GDM1 (cell line): ENCODE results near the gene SMPD1.
"Not testable (repeated sequence)": the region's sequence is repeated elsewhere in the genome, so short reads cannot be mapped to it uniquely, and the experiment has no call there.

Source experiments
- DNase-seq: peaks from one replicate; lab custom pipeline; 2025; lab: John Stamatoyannopoulos, UW

SMPD1 gene

GRCh38 chr11:6388748-6389147 lies 1.5 kb upstream of the SMPD1 start:
- DNase-seq: no peak

- no peak for DNase-seq
These were observed 620 bp downstream of the SMPD1 start for GRCh38 chr11:6390718-6391469.

DNA sequence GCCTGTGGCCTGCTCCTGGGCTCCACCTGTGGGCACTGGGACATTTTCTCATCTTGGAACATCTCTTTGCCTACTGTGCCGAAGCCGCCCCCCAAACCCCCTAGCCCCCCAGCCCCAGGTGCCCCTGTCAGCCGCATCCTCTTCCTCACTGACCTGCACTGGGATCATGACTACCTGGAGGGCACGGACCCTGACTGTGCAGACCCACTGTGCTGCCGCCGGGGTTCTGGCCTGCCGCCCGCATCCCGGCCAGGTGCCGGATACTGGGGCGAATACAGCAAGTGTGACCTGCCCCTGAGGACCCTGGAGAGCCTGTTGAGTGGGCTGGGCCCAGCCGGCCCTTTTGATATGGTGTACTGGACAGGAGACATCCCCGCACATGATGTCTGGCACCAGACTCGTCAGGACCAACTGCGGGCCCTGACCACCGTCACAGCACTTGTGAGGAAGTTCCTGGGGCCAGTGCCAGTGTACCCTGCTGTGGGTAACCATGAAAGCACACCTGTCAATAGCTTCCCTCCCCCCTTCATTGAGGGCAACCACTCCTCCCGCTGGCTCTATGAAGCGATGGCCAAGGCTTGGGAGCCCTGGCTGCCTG lies 1.4 kb downstream of the SMPD1 start:
- DNase-seq: no peak

DNA sequence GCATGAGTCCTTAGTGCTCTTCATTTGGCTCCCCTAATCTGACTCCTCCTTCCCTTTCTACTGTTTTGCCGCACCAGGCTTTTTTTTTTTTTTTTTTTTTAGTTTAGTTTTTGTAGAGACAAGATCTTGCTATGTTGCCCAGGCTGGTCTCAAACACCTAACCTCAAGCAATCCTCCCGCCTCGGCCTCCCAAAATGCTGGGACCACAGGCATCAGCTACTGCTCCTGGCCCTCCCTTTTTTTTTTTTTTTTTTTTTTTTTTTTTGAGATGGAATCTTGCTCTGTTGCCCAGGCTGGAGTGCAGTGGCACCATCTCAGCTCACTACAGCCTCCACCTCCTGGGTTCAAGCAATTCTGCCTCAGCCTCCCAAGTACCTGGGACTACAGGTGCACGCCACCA lies 2.0 kb downstream of the SMPD1 start:
- DNase-seq: not testable (repeated sequence)

DNA sequence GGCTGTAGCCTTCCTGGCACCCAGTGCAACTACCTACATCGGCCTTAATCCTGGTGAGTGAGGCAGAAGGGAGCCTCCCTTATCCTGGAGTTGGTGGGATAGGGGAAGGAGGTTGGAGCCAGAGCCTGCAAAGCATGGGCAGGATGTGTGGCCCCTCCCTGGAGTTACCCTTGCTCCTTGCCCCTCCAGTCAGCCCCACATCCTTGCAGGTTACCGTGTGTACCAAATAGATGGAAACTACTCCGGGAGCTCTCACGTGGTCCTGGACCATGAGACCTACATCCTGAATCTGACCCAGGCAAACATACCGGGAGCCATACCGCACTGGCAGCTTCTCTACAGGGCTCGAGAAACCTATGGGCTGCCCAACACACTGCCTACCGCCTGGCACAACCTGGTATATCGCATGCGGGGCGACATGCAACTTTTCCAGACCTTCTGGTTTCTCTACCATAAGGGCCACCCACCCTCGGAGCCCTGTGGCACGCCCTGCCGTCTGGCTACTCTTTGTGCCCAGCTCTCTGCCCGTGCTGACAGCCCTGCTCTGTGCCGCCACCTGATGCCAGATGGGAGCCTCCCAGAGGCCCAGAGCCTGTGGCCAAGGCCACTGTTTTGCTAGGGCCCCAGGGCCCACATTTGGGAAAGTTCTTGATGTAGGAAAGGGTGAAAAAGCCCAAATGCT lies 3.9 kb downstream of the SMPD1 start:
- DNase-seq: no peak

DNA sequence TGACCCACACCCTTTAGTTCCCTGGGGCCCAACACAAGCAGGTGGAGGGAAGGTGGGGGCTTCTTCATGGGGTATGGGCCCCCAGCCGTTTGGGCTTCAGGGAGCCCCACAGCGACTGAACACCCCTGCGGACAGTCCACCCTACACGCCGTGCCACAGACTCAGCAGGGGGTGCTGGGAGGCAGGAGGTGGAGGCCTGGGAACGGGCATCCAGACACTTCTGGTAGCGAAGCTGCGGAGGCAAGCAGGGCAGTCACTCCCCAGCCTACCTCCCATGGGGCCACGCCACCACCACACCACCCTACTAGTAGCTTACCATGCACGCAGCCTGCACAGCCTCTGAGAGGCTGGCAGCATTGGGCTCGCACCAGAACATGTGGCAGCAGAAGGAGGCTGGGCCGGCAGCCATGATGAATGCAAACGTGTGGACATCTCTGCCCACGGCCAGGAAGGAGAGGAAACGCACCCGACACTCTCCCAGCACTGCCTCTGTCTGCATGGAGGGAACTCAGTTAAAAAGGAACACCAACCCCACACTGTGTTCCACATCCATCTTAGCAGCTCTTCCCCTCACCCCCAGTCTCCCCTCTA lies 5.3 kb downstream of the SMPD1 start:
- DNase-seq: no peak

DNA sequence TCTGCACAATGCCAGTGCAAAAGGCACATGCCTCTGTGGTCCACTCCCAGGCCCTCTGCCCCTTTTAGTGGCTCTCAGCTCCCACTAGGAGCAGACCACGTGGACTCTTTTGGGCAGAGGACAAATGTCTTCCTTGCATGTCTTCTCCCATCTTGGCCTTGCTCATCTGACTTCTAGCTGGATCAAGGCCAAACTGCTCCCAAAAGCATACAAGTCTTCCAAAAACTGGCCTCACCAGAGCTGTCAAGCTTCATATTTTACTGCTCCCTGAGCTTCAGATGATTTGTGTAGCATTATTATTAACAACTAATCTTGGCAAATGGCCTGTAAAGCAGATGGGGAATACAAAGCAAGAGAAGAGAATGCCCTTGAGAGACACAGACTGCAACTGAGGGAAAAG lies 6.9 kb downstream of the SMPD1 start:
- no peak for DNase-seq

GRCh38 chr11:6397636-6398035 lies 7.4 kb downstream of the SMPD1 start:
- DNase-seq: no peak

GRCh38 chr11:6400431-6401345 lies 10.4 kb downstream of the SMPD1 start:
- no peak for DNase-seq

GRCh38 chr11:6401464-6401863 lies 11.2 kb downstream of the SMPD1 start:
- DNase-seq: no peak

DNA sequence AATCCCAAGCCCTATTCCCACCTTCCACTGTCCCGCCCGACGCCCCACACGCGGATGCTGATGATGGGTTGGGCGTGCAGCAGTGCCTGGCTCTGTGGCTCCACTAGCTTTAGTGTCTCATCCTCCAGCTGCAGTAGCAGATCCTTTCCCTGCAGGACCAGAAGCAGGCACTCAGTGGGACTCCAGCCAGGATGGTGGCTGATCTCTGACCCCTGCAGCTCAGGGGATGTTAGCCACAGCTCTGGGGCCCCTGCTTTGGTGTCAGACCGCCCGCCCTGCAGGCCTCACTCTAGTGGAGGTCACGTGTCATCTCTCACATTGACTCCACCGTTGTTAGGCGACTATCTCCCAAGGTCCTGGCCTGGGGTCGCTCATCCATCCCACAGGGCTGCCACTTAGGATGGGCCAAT lies 11.8 kb downstream of the SMPD1 start:
- DNase-seq: no peak

GRCh38 chr11:6402561-6402981 lies 12.3 kb downstream of the SMPD1 start:
- DNase-seq: peak; percentile 48

- DNase-seq: no peak
These were observed 13.3 kb downstream of the SMPD1 start for GRCh38 chr11:6403539-6403938.

DNA sequence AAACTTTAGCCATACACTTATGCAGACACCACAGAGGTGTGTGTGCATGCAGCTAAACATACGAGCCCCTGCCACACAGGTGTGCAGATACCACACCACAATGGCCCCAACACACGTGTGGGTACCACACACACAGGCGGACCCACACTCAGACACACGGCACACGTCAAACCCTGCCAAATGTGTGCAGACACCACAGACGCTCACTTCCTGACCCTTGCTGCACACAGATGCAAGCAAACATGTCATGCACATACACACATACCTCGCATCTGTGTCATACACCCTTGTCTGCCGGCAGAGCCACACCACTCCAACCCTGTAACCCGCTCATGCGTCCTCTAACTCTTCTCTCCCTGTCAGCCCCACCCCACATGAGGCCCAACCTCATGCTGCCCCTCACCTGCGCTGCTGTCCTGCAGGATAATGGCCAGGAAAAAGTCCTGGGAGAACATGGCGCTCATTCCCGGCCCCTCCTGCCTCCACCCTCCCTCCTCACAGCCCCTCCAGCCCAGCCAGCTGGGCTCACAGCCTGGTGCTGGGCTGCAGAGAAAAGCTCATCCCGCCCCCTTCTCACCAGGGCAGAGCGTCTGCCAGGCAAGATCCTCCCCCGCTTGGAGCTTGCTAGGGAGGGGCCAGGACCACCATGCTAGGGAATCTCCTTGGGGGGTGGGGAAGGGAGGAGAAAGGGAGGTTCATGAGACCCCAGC lies 14.2 kb downstream of the SMPD1 start:
- no peak for DNase-seq

DNA sequence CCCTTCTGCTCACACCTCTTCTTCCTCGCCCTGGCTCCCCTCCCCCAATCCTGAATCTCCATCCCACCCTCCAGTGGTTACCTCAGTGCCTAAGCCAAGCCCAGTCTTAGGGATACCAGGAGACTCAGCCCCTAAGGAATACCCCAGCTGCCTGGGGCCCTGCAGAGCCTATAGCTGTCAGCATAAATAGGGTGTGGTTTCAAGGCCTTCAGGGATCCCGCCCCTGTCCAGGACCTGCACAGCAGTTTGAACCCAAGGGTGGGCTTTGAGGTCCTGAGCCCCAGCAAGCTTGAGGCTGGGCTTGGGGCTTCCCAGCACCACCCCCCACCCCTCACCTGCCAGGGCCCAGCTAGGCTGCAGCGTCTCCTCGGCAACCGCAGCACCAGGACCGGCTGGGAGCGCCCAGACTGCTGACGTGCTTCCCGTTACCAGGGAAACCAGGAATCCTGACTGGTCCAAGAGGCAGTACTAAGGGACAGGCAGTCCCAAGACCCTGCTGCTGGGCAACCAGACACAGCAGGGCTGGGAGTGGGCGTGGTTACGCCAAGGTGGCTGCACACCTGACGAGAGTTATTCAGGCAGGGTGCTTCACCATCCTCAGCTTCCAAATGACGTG lies 14.9 kb downstream of the SMPD1 start:
- DNase-seq: no peak

GRCh38 chr11:6405846-6406245 lies 15.6 kb downstream of the SMPD1 start:
- DNase-seq: no peak

- no peak for DNase-seq
These were observed 16.1 kb downstream of the SMPD1 start for GRCh38 chr11:6406370-6406769.

DNA sequence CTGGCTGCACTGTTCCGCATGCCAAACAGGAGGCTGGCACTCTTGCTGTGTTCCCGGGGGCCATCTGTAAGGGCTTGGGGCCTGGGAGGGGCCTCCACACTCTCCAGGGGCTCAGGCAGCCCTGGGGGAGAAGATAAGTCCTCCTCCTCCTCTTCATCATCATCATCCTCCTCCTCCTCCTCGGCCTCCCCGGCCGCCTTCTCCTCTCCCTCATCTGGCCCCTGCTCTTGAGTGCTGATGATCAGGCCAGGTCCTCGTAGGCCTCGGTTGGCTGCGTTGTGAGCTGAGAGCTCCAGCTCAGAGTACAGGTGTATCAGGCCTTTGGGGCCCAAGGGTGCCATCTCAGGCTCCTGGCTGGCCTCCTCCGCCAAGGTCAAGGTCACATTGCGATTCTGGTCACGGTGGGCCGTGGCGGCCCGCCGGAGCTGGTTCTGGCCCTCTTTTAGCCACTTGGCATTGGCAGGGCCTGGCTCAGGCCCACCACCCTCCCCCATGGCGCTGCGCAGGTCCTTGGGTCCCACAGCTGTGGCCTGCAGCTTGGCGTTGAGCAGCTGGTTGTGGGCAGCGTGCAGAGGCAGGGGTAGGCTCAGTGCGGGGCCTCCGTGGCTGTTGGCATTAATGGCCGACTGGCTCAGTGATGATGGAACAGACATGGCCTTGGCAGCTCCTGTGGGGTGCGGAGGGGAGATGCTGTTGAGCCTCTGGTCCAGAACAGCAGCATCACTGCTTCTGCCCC lies 20.6 kb downstream of the SMPD1 start:
- no peak for DNase-seq

- DNase-seq: no peak
These were observed 21.3 kb downstream of the SMPD1 start for GRCh38 chr11:6411594-6412031.

- DNase-seq: no peak
These were observed 23.5 kb downstream of the SMPD1 start for GRCh38 chr11:6413791-6414201.
